ENCODE measurements around the gene STK4.
A peak's percentile ranks its signal among the peaks of the same experiment; 100 is the strongest.

GRCh38 chr20:45111799-45112471 lies 145.6 kb downstream of the STK4 start:
- TF ChIP-seq CTCF (IDR thresholded peaks at IDR 0.05) (peak; percentile 77), ZFX (IDR thresholded peaks at IDR 0.05; ENCODE audit: borderline replicate concordance) (no peak)
